Activated CD4-positive, alpha-beta T cell treated with anti-CD3 and anti-CD28 coated beads, Interleukin-2, amount 50 U/mL, for 48 hours (primary cell): ENCODE results near the gene ARL4A.
"Not testable (repeated sequence)": the region's sequence is repeated elsewhere in the genome, so short reads cannot be mapped to it uniquely, and the experiment has no call there.

Experiments
- DNase-seq, 2 experiments: peaks; one replicate each; pipeline ENCODE4 v3.0.0-alpha.2; 2020

The ARL4A gene

DNA sequence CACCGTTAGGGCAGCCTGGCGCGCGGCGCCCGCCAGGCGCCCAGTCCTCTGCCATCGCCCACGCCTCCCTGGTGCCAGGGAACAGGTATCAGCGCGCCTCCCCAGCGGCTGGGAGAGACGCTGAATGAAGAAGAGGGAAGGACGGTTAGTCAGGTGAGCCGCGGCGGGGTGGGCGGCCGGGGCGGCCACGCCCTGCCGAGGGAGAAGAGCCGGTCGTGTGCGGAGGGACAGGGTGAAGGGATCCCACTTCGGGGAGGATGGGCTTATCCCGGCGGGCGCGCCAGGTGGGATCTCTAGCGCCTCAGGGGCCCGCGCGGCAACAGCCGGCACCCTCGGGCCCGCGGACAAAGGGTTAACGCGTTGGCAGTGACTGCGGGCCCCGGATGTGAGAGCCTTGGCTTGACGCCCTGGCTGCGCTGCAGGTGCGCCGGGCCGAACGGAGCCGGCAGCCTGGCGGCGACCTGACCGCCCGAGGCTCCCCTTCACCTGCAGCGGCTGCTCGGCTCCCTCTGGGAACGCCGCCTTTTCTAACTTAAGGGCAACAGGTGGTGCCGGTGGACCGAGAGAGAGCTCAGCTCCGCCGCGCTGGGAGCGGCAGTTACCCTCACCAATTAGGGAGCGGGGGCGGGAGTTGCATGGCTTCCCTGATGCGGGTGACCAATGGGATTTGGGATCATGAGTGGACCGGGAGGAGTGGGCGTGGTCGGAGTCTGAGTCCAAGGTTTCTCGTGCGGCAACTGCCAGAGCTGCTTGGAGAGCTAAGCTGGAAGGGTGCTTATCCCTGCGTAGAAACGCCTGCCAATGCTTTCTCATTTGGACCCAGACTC lies at the start of gene ARL4A:
Gene ARL4A, plus strand, starts transcription at position 743 of the 827 bp plus-strand sequence. CDS start 622 bp downstream, outside the sequence.
- DNase-seq, result peak; percentile 93 to 96

DNA sequence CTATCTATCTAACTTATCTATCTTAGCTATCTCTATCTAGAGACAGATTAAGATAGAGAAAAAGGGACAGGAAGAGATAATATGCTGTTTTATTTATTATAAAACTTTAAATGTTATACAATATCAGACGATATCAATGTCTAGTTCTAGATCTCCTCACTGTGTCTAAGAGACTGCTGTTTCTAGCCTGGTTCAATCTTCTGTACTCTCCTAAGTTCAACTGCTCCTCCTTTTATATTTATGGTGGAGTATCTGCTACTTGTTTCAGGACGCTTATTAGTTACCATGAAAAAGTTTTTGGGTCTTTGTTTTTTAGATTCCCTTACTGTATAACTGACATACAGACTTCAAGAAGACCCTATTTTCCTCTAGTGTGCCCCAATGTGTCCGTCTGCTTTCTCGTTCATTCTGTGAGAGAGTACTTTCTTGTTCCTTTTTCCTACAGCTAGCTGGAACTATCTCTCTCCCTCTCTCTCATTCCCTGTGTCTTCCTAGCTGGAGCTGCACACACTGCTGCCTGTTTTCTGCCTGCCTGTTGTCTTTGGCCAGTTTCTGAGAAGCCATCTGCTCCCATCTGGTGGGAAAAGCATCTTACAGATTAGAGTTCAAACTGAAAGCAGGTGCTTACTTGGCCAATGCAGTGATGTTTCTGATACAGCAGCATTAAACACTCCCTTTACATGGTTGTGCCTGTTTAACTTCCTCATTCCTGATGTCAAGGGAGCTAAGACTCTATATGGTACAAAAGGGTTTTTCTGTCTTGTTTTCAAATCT lies 49.4 kb upstream of the ARL4A start:
- no peak for DNase-seq

DNA sequence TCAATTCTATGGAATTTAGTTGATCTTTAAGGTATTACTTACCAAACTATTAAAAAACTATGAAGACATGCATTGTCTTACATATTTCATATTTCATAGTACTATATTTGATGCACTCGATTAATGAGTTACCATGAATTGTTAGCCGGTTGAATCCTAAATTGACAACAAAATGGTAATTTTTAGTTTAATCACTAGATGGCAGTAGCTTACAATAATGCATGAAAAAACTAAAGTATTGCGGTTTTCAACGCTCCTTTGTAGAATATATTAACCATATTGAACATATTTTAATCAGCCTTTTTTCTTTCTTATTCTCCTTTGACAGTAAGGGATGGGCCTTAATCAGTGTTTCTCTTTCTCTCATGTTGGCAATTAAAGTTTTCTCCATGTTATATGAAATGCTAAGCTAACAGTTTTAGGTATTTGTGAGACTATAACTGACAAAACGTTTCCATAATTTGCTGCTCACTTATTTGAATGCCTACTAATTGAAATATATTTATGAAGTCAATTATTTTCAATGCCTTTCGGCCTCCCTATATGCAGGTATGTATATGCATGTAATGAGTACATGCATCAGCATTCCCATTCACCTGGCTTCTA lies 48.5 kb upstream of the ARL4A start:
- DNase-seq, result no peak

DNA sequence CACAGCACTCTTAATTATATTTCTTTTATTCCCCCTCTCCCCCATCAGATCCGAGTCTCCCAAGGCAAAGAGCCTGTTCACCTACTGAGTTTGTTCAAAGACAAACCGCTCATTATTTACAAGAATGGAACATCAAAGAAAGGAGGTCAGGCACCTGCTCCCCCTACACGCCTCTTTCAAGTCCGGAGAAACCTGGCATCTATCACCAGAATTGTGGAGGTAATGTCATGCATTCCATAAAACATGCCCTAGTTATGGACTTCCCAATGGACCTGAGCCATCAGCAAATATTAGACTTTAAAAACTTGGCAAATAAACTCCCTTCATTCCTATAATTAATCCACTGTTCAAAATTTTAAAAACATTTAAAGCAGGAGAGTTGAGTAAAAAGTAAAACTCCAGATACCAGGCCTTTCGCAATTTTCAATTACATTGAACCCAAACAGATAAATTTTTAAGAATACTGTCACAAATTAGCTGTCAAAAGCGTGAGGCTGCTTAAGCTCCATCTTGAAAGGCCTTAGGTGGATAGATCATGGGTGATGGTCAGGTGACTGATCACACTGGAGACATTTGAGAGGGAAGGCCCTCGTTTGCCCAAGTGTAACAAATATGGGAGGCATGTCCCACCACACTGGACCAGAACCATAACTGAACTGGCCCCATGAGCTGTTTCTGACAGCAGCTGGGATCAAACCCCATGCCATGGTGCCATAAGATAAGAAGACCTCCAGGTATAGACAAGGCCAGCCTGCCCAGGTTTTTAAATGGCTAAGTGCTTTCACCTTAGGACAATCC lies 46.9 kb upstream of the ARL4A start:
- DNase-seq, result no peak

DNA sequence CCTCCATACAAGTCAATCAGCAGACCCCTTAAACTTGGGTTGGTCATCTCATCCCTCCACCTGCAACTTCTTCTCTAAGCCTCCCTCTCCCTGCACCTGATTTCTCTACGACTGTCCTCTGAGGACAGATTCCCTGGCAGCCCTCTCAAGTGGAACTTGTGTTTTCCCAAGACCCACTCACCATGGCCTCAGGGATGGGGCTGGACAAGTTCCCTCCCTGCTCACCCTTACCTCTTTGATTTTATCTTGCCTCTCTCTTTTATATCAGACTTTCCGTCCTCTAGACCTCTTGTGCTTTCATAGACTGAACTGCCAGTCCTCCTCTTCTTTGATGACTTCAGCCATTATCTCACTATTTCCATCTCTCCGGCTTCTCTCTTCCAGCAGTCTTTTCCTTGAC lies 46.2 kb upstream of the ARL4A start:
- DNase-seq, result no peak

GRCh38 chr7:12642508-12642907 lies 44.9 kb upstream of the ARL4A start:
- no peak for DNase-seq

DNA sequence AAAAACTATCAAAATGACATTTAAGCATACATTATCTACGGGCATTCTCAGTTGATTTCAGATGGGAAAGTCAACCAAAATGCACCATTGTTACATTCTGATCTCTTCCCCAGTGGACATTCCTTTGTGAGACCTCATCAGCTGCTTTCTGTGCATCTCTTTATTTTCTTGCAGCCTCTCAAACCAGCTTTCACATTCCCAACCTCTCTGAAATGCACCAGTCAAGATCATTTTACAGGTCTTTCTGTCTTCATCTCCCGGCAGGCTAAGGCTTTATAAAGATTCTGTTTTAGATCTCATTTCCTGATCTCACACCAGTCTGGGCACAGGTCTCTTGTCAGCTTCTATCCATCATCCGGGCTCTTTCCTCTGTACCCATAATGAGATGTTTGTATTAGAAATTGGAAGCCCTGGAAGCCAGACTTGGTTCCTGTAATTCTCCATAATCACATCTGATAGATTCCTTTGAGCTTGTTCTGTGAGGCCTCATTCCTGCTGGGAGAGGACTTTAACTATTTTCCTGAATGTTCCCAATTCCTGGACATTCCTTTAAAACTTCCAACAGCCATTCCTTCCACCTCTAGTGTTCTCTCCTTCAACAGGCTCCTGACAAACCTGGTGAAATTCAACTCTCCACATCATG lies 44.3 kb upstream of the ARL4A start:
- DNase-seq, result no peak

DNA sequence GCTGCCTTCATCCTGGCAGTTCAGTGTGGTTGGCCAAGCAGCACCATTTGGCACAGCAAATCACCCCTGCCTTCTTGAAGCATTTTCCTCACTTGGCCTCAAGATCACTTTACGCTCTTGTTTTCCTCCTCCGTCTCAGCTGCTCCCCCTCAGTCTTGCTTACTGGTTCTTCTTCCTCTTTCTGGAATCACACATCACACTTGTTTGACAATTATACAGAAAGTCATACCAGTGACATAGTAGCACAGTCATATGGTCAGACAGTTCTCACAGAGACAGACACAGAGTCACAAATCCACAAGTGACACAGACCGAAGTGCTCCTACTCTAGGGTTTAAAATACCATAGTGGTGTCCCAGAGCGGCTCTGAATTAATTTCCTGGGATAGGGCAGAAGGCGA lies 43.8 kb upstream of the ARL4A start:
- no peak for DNase-seq

GRCh38 chr7:12645212-12645611 lies 42.2 kb upstream of the ARL4A start:
- not testable (repeated sequence) for DNase-seq

GRCh38 chr7:12646139-12646538 lies 41.3 kb upstream of the ARL4A start:
- no peak for DNase-seq

DNA sequence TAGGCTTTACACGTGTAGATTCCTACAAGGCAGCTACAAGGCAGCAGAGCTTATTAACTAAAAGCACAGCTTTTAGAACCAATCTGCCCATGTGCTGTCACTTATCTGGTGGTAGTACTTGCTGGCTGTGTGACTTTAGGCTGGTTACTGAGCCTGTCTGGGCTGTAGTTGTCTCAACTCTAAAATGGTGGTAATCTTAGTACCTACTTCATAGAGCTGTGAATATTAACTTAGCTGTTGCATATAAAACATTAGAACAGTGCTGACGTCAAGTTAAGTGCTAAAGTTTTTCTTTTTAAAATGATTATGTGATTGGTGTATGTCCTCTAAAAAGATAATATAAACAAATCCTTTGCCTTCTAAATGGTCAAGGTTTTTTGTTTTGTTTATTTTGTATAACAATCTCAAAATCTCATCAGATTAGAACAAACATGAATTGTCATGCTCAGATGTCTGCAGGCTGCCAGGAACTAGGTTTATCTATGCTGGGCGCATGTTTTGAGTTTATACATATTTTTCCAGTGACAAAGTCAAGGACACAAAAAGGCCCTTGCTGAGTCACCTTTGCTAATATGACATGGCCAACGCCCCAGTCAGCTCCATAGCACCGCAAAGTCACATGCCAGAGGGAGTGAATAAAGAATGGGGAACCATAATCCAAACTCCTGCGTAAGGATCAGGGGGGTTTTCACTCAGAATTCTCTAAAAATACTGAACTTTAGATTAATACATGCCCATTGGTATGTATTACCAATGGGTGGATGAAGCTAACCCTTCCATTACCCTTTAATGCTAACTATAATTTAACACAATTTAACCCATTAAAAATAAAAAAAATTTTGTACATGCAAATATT lies 39.8 kb upstream of the ARL4A start:
- no peak for DNase-seq

DNA sequence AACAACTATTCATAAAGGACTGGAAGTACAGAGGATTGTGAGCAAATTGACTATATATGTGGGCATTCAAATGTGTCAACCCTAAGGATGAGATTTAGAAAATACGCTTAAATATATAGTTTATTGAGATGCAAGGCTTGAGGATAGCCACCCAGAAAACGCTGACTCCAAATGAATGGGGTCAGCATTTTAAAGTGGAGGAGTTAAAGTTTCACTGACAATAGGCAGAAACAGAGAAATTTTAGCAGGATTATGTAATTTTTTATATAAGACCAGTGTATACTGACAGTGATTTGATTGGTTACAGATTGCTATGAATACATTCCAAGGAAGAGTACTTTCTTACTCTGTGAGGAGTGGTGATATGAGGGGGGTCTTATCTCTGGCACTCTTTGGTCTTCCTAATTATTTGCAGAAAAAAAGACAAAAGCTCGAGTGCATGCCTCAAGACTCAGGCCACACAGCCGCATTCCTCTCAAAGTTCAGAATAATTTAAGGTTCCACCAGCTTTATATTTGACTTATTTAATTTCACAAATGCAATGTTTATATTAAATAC lies 38.6 kb upstream of the ARL4A start:
- DNase-seq, result no peak

GRCh38 chr7:12649348-12649747 lies 38.1 kb upstream of the ARL4A start:
- no peak for DNase-seq

DNA sequence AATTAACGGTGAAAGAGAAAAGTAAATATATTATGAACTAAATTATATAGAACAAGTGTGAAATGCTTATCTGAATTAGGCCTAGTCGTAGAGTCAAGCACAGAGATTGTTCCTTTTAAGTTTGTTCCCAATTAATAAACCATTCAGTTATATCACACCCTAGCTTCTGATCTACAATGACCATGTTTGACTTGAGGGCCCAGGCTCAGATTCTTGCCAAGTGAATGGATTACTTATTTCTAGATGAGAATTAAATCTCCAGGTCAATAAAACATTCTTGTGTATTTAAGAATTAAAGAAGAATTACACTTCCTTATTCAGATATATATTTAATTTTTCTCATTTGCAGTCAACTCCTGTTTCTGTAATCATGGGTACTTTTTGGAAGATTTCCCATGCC lies 37.4 kb upstream of the ARL4A start:
- no peak for DNase-seq

GRCh38 chr7:12653110-12653509 lies 34.3 kb upstream of the ARL4A start:
- no peak for DNase-seq

DNA sequence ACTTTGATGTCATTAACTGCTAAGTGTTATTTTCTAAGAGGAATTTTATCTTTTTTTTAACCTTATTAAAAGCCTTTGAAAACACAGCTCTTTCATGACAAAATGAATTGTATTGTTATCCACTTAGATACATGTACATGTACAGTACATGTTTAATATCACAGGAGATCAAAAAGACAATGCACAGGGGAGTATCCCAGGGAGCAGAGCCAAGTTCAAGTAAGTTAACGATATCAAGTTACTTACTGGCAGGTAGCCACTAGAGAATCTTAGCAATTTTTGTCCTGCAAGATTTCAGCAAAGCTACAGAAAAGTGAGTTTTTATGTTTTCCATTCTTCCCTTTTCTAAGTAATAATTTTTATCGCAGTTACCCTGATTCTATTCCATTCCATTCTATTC lies 33.9 kb upstream of the ARL4A start:
- DNase-seq, result no peak

- no peak for DNase-seq
Measured at GRCh38 chr7:12655161-12655560, 32.3 kb upstream of the ARL4A start.

- DNase-seq, result not testable (repeated sequence)
Measured at GRCh38 chr7:12660423-12660822, 27.0 kb upstream of the ARL4A start.

GRCh38 chr7:12660986-12661385 lies 26.4 kb upstream of the ARL4A start:
- DNase-seq, result not testable (repeated sequence)

- no peak for DNase-seq
Measured at GRCh38 chr7:12661581-12661980, 25.9 kb upstream of the ARL4A start.
